Natural killer cell (primary cell): Measurements from ENCODE around the gene CNR1. TPM values are rescaled to one million over a fixed set of nuclear protein-coding genes. Genes with fewer than 3 reads are reported as not detected.

Experiments
- ATAC-seq, 3 donors: fragments of 150-1000 bp in 2 of 3; fragments of 200-7000 bp in 1 of 3; cut with Tn5 transposase; 1 replicate in 1 of 3; 2 replicates in 2 of 3; pipeline ENCODE4 v1.10.0; 2021; ENCODE audit warnings: mild to moderate bottlenecking in 2 of 3, moderate library complexity in 2 of 3
- DNase-seq, 2 donors: peaks; one replicate each; pipeline versions ENCODE4 v3.0.0 to v3.0.0-alpha.2; 2013 to 2021; ENCODE audit warnings: mixed read lengths in 1 of 2
- H3K27ac ChIP-seq: one replicate; pipeline ENCODE4 v1.5.1; 2013; ENCODE audit warnings: mild to moderate bottlenecking, low read length
- H3K27me3 ChIP-seq: one replicate; pipeline ENCODE4 v1.6.1; 2013; ENCODE audit warnings: low read length; ENCODE audit not compliant: control insufficient read depth, insufficient read depth
- H3K36me3 ChIP-seq: one replicate; pipeline ENCODE4 v1.6.1; 2013; ENCODE audit warnings: low read length; ENCODE audit not compliant: control insufficient read depth, insufficient read depth
- H3K4me1 ChIP-seq: one replicate; pipeline ENCODE4 v1.6.1; 2013; ENCODE audit warnings: low read length; ENCODE audit not compliant: control insufficient read depth, insufficient read depth
- H3K4me3 ChIP-seq: one replicate; pipeline ENCODE4 v1.5.1; 2013; ENCODE audit warnings: low read length
- H3K9me3 ChIP-seq: one replicate; pipeline ENCODE4 v1.6.1; 2013; ENCODE audit warnings: low read length; ENCODE audit not compliant: control insufficient read depth, insufficient read depth
- H3K27ac Mint-ChIP-seq, 2 donors: one replicate each; pipeline ENCODE4 v1.8.0; 2022; ENCODE audit warnings: mild to moderate bottlenecking in 2 of 2, mixed read lengths in 2 of 2, moderate library complexity in 1 of 2
- H3K27me3 Mint-ChIP-seq, 2 donors: one replicate each; pipeline ENCODE4 v1.8.0; 2022; ENCODE audit warnings: low read depth in 2 of 2, mixed read lengths in 2 of 2
- H3K36me3 Mint-ChIP-seq: one replicate; pipeline ENCODE4 v1.8.0; 2022; ENCODE audit warnings: mixed read lengths
- H3K4me1 Mint-ChIP-seq, 2 donors: one replicate each; pipeline ENCODE4 v1.8.0; 2022; ENCODE audit warnings: mixed read lengths in 2 of 2
- H3K4me3 Mint-ChIP-seq: one replicate; pipeline ENCODE4 v1.8.0; 2022; ENCODE audit warnings: mild to moderate bottlenecking, moderate library complexity, mixed read lengths
- H3K9me3 Mint-ChIP-seq, 2 donors: one replicate each; pipeline ENCODE4 v1.8.0; 2022; ENCODE audit warnings: mixed read lengths in 2 of 2
- WGBS: methylation state at CpG from one replicate; pipeline ENCODE4 v1.1.7; 2013; ENCODE audit warnings: missing lambda C conversion rate; ENCODE audit not compliant: insufficient coverage; 5-methylcytosine and 5-hydroxymethylcytosine counted together
- intact Hi-C: fragments of 100-400 bp; cut with micrococcal nuclease; formaldehyde crosslinking; loops from one replicate; pipeline ENCODE4 v1.14.2; 2022
- total RNA-seq, 4 donors: library from RNA; stranded (reverse); fragments of 120-200 nt in 1 of 4; gene quantifications; one replicate each; pipeline versions ENCODE4 v1.2.3 to v1.2.4, GENCODE V29; 2013 to 2022
- TF ChIP-seq, protein P1 (sequence below): fragments of 200-600 bp; IDR thresholded peaks from one replicate; pipeline ENCODE4 v1.8.0; 2022; ENCODE audit warnings: antibody characterized with exemption

CNR1 gene
- total RNA-seq, 3 donors from 2014 or later (not counting 1 experiment from before 2014, with no cell fraction given) = not detected

DNA sequence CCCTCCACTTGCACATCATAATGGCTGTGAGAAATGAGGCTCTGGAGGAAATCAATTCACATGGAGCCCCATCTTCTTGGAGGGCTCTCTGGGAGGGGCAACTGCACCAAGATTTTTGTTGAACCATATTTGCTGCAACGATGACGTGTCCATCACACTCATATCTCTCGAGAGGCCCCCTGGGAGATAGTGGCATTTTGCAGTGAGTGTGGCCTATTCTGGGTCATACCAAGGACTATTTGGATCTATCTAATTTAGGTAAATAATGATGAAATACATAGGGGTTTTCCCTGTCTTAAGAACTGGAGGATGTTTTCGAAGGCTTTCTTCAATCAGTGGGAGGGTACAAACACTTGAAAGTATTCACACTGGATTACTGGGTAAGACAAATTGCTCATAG is 31.6 kb downstream of the CNR1 start:
- no peak overlapping the region for H3K27ac Mint-ChIP-seq
- no peak for ATAC-seq
- no peak overlapping the region for H3K27ac ChIP-seq
- no peaks in the 10 kb centered on the region for H3K36me3 ChIP-seq
- H3K4me1 Mint-ChIP-seq = no peaks in the 10 kb centered on the region
- H3K9me3 ChIP-seq = no peaks in the 10 kb centered on the region
- no peak for DNase-seq
- H3K4me1 ChIP-seq = no peaks in the 10 kb centered on the region
- H3K27me3 ChIP-seq = no peaks in the 10 kb centered on the region
- no peaks in the 10 kb centered on the region for H3K9me3 Mint-ChIP-seq
- intact Hi-C loops = no loop called here
- peaks cover 0 to 7% of the 10 kb centered on the region in 2 donors for H3K27me3 Mint-ChIP-seq
- TF ChIP-seq, protein P1, sequence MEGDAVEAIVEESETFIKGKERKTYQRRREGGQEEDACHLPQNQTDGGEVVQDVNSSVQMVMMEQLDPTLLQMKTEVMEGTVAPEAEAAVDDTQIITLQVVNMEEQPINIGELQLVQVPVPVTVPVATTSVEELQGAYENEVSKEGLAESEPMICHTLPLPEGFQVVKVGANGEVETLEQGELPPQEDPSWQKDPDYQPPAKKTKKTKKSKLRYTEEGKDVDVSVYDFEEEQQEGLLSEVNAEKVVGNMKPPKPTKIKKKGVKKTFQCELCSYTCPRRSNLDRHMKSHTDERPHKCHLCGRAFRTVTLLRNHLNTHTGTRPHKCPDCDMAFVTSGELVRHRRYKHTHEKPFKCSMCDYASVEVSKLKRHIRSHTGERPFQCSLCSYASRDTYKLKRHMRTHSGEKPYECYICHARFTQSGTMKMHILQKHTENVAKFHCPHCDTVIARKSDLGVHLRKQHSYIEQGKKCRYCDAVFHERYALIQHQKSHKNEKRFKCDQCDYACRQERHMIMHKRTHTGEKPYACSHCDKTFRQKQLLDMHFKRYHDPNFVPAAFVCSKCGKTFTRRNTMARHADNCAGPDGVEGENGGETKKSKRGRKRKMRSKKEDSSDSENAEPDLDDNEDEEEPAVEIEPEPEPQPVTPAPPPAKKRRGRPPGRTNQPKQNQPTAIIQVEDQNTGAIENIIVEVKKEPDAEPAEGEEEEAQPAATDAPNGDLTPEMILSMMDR = no peak
- no peak overlapping the region for H3K4me3 ChIP-seq
- no peaks in the 10 kb centered on the region for H3K36me3 Mint-ChIP-seq
- no peak overlapping the region for H3K4me3 Mint-ChIP-seq
- 89% methylated on average over 4 of the region's 4 CpGs for WGBS

DNA sequence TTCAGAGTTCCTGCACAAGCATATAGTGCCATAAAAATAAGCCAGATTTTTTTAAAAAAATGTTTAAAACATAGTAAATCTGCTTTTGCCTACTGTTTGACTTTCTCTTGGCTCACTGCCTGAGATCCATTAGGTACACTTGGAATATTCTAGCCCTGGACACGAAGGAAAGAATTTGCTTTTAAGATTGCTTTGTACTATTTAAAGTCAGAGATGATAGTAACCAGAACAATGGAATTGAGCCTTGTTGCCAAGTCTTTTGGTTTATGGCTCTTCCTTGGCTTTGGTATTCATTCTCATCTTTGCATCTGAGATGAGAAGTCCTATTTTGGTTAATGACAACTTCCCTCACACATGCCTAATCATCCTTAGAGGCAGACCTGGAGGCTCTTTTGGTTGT is 32.4 kb downstream of the CNR1 start:
- intact Hi-C loops = no loop called here
- no peaks in the 10 kb centered on the region for H3K36me3 Mint-ChIP-seq
- Histone ChIP-seq H3K27ac (no peak overlapping the region), H3K27me3 (no peaks in the 10 kb centered on the region), H3K36me3 (no peaks in the 10 kb centered on the region), H3K4me3 (no peak overlapping the region), H3K4me1 (no peaks in the 10 kb centered on the region), H3K9me3 (no peaks in the 10 kb centered on the region)
- H3K4me3 Mint-ChIP-seq = no peak overlapping the region
- H3K27ac Mint-ChIP-seq = no peak overlapping the region
- DNase-seq (no peak), ATAC-seq (no peak)
- WGBS = 89% methylated on average over 1 of the region's 1 CpG
- TF ChIP-seq, protein P1 = no peak
- H3K4me1 Mint-ChIP-seq = no peaks in the 10 kb centered on the region
- no peaks in the 10 kb centered on the region for H3K9me3 Mint-ChIP-seq
- peaks cover 0 to 7% of the 10 kb centered on the region in 2 donors for H3K27me3 Mint-ChIP-seq

DNA sequence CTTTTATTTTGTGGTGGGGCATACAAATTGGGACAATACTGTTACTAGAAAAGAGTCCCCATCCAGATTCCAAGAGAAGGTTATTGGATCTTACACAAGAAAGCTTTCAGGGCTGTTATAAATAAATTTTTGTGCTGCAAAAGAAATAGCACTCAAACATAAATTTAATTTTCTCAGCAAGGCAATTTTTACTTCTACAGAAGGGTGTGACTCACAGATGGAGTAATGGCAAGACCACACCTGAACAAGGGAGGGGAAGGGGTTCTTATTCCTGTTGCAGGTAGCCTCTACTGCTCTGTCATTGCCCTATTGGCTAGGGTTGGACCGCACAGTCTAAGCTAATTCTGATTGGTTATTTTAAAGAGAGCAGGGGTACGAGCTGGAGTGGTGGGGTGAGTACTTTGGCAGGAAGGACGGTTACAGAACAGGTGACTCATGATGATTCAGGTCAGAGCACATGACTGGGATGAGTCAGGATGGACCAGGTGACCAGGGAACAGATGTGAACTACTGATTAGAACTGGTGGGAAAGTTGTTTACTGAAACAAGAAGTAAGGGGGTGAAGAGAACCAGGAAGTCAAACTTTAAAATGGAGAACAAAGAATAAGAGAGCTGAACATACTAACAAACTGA is 41.1 kb downstream of the CNR1 start:
- H3K27ac Mint-ChIP-seq = no peak overlapping the region
- H3K4me1 Mint-ChIP-seq = no peaks in the 10 kb centered on the region
- Histone ChIP-seq H3K27me3 (no peaks in the 10 kb centered on the region), H3K4me1 (no peaks in the 10 kb centered on the region), H3K27ac (no peak overlapping the region), H3K9me3 (peaks cover 4% of the 10 kb centered on the region), H3K4me3 (no peak overlapping the region), H3K36me3 (no peaks in the 10 kb centered on the region)
- peaks cover 4 to 5% of the 10 kb centered on the region in 2 donors for H3K9me3 Mint-ChIP-seq
- no peaks in the 10 kb centered on the region for H3K27me3 Mint-ChIP-seq
- H3K4me3 Mint-ChIP-seq = no peak overlapping the region
- intact Hi-C loops = no loop called here
- WGBS = 80% methylated on average over 3 of the region's 3 CpGs
- ATAC-seq (no peak), DNase-seq (no peak)
- TF ChIP-seq, protein P1 = no peak
- H3K36me3 Mint-ChIP-seq = no peaks in the 10 kb centered on the region

GRCh38 chr6:88120635-88121034 is 45.5 kb downstream of the CNR1 start:
- Mint-ChIP-seq H3K27ac (no peak overlapping the region), H3K9me3 (peaks cover 4 to 8% of the 10 kb centered on the region in 2 donors), H3K36me3 (no peaks in the 10 kb centered on the region), H3K27me3 (no peaks in the 10 kb centered on the region), H3K4me1 (no peaks in the 10 kb centered on the region), H3K4me3 (no peak overlapping the region)
- no CpG with 5 or more reads among the region's 1 CpG for WGBS
- ATAC-seq (no peak), DNase-seq (no peak)
- no peaks in the 10 kb centered on the region for H3K4me1 ChIP-seq
- intact Hi-C loops = no loop called here
- H3K9me3 ChIP-seq = peaks cover 4% of the 10 kb centered on the region
- no peaks in the 10 kb centered on the region for H3K36me3 ChIP-seq
- H3K4me3 ChIP-seq = no peak overlapping the region
- H3K27ac ChIP-seq = no peak overlapping the region
- TF ChIP-seq, protein P1 = no peak
- H3K27me3 ChIP-seq = no peaks in the 10 kb centered on the region
